VCaP (cell line): ENCODE data around the gene CBX8.
"Not testable (repeated sequence)": the region's sequence is repeated elsewhere in the genome, so short reads cannot be mapped to it uniquely, and the experiment has no call there.

Source experiments
- H3K27ac ChIP-seq: fragments of 450-650 bp; 2 replicates; pipeline ENCODE4 v1.5.1; 2017
- TF ChIP-seq, protein P1 (sequence below): fragments of 450-650 bp; conservative IDR thresholded peaks from 2 replicates; pipeline ENCODE4 v1.5.1; 2017; ENCODE audit warnings: mild to moderate bottlenecking, moderate library complexity

The CBX8 gene

DNA sequence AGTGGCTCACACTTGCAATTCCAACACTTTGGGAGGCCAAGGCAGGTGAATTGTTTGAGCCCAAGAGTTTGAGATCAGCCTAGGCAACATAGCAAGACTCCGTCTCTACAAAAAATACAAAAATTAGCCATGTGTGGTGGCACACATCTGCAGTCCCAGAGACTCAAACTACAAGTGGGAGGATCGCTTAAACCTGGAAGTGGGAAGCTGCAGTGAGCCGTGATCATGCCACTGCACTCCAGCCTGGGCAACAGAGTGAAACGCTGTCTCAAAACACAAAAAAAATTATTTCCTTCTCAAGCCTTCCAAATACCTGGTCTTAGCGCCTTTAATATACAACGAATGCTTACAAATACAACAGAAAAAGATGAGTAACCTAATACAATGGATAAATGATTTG is 38.6 kb downstream of the CBX8 start:
- H3K27ac ChIP-seq, result no peak overlapping the region
- TF ChIP-seq, protein P1, sequence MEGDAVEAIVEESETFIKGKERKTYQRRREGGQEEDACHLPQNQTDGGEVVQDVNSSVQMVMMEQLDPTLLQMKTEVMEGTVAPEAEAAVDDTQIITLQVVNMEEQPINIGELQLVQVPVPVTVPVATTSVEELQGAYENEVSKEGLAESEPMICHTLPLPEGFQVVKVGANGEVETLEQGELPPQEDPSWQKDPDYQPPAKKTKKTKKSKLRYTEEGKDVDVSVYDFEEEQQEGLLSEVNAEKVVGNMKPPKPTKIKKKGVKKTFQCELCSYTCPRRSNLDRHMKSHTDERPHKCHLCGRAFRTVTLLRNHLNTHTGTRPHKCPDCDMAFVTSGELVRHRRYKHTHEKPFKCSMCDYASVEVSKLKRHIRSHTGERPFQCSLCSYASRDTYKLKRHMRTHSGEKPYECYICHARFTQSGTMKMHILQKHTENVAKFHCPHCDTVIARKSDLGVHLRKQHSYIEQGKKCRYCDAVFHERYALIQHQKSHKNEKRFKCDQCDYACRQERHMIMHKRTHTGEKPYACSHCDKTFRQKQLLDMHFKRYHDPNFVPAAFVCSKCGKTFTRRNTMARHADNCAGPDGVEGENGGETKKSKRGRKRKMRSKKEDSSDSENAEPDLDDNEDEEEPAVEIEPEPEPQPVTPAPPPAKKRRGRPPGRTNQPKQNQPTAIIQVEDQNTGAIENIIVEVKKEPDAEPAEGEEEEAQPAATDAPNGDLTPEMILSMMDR, result no peak

DNA sequence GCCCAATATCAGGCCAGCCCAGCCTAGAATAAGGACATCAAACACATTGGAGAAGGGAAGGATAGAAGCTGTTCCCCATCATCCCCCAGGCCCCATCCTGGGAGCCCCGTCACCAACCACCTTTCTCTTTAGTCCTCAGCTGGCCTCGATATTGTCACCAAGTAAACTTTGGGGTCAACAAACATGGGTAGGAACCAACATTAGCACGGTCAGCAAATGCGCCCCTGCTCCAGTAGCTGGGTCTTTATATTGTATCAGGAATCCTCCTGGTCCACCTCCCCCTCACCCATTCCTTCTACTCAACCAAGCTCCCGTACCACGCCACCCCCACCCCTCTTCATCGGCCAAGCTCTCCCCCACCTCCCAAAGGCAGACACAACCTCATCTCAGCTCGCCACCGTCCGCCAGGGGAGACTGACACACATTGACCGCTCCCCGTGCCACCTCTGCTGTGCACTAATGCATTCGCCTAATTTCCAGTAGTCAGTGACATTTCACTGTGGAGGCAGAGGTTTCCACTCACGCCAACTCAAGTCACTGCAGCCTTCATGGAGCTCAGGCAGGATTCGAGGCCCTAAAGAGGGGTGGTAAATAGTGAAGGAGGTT is 39.6 kb downstream of the CBX8 start:
- TF ChIP-seq, protein P1, result no peak
- no peak overlapping the region for H3K27ac ChIP-seq

DNA sequence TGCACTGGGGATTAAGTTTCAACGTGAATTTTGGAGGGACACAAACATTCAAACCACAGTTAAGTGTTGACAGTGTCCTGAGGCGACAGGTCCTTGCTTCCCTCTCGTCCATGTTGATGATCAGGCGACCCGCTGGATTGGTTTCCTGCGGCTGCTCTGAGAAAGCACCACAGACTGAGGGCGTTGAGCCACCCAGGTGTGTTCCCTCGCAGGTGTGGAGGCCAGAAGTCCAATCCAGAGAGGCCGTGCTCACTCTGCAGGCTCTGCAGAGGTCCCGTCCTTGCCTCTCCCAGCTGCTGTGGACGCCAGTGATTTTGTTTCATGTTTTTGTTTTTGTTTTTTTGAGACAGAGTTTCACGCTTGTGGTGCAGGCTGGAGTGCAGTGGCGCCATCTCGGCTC is 41.3 kb downstream of the CBX8 start:
- no peak overlapping the region for H3K27ac ChIP-seq
- TF ChIP-seq, protein P1, result no peak

DNA sequence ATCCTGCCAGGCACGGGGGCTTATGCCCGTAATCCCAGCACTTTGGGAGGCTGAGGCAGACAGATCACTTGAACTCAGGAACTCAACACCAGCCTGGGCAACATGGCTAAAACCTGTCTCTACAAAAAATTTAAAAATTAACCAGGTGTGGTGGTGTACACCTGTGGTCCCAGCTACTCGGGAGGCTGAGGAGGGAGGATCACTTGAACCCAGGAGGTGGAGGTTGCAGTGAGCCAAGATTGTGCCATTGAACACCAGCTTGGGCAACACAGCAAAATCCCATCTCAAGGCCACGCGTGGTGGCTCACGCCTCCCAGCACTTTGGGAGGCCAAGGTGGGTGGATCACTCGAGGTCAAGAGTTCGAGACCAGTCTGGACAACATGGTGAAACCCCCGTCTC is 42.0 kb downstream of the CBX8 start:
- not testable (repeated sequence) for H3K27ac ChIP-seq

DNA sequence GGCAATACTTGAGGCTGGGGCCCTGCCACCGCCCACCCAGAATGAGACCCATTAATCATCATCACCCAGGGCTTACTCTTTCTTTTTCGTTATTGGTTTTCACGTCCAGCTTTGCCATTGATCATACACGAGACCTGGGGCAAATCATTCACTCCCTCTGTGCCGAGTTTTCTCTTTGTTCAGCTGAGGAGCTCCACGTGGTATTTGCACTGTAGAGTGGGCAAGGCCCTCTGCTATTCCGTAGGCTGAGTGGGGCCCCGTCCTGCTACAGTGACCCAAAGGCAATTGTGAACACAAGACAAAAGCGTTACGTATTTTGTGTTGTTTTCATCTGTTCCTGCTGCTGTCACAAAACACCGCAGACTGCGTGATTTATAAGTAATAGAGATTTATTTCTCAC is 42.5 kb downstream of the CBX8 start:
- H3K27ac ChIP-seq, result no peak overlapping the region
- TF ChIP-seq, protein P1, result no peak

DNA sequence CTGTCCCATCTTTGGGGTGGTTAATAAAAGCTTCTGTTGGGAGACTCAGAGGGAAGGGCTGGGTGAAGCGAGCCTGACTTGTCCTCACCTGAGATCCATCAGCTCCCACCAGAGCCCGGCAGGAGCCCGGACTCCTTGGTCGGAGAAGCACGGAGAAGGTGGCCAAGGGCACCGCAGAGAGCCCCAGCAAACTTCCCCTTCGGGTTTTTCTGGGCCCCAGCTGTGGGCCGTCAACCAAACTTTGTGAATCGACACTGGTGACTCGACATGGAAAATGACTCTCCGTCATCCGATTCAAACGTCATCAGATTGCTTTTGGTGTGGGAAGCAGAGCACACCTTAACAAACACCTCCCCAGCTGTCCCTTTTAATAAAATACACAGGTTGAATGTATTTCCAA is 44.7 kb downstream of the CBX8 start:
- no peak overlapping the region for H3K27ac ChIP-seq
- TF ChIP-seq, protein P1, result no peak

DNA sequence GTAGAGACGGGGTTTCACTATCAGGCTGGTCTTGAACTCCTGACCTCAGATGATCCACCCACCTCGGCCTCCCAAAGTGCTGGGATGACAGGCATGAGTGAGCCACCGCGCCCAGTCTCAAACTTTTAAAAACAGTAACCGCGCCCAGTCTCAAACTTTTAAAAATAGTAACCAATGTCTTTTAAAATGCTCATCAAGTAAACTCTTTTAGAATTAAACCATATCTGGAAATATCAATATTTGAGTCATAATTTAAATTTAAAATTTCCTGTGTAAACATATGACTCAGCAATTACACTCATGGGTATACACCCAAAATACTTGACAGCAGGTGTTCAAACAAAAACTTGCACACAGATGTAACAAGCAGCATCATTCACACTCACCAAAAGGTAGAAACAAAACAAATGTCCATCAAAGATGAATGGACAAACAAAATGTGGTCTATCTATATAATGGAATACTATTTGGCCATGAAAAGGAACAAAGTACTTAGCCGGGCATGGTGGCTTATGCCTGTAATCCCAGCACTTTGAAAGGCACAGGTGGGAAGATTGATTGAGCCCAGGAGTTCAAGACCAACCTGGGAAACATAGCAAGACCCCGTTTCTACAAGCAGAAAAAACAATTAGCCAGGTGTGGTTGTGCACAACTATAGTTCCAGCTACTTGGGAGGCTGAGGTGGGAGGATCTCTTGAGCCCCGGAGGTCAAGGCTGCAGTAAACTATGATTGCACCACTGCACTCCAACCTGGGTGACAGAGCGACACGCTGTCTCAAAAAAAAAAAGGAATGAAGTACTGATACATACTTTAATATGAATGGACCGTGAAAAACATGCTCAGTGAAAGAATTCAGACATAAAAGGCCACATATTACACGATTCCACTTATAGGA is 46.0 kb downstream of the CBX8 start:
- H3K27ac ChIP-seq, result no peak overlapping the region
- TF ChIP-seq, protein P1, result no peak

DNA sequence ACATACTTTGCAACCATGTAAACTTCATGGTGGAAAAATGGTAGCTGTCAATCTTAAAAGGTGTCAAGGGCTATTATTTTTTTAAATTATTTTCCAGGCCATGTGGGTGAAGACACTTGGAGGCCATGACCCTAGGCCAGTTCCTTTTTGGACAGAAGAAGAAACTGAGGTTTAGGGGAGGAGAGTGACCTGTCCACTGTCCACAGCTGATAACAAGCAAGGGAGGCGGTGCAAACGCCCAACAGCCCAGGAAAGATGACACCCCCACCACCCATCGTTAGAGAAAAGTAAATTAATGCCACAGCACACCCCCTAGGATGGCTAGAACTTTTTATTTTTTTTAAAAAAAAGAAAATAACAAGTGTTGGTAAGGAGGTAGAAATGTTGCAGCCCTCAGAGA is 46.9 kb downstream of the CBX8 start:
- H3K27ac ChIP-seq, result no peak overlapping the region
- TF ChIP-seq, protein P1, result no peak
